Measurements from ENCODE around the gene KCNIP4. TPM values are rescaled to one million over a fixed set of nuclear protein-coding genes. Genes with fewer than 3 reads are reported as not detected.

KCNIP4 gene
- total RNA-seq, 1 experiment from 2014 or later = 0.91 TPM

GRCh38 chr4:21304540-21304887 lies 644.1 kb downstream of the KCNIP4 start:
- no peak for TF ChIP-seq CTCF (IDR thresholded peaks at IDR 0.05; ENCODE audit: unreplicated experiment)
- no TSS peak for BruUV-seq (replicated peaks)
- ChIA-PET CTCF (no interaction called here), POLR2A (no interaction called here)
- intact Hi-C loops (cut with micrococcal nuclease) = no loop called here
- H3K9me3 Mint-ChIP-seq (ENCODE audit: unreplicated experiment) = no peaks in the 10 kb centered on the region
- peak overlapping the region; percentile 43 for H3K4me3 Mint-ChIP-seq (ENCODE audit: unreplicated experiment)
- no peaks in the 10 kb centered on the region for H3K36me3 Mint-ChIP-seq (ENCODE audit: insufficient read depth, unreplicated experiment)
- peaks cover 7% of the 10 kb centered on the region for H3K4me1 Mint-ChIP-seq (ENCODE audit: insufficient read depth, unreplicated experiment)
- H3K27me3 Mint-ChIP-seq (ENCODE audit: insufficient read depth, unreplicated experiment) = peaks cover 31% of the 10 kb centered on the region
- peak overlapping the region; percentile 47 for H3K27ac Mint-ChIP-seq (ENCODE audit: low read depth, unreplicated experiment)
- no peak for DNase-seq (ENCODE audit: unreplicated experiment)

GRCh38 chr4:21290562-21290961 lies 658.0 kb downstream of the KCNIP4 start:
- intact Hi-C loops (cut with micrococcal nuclease) = no loop called here
- H3K4me1 Mint-ChIP-seq (ENCODE audit: insufficient read depth, unreplicated experiment) = peaks cover 6% of the 10 kb centered on the region
- POLR2A ChIA-PET = no interaction called here
- H3K27me3 Mint-ChIP-seq (ENCODE audit: insufficient read depth, unreplicated experiment) = no peaks in the 10 kb centered on the region
- TF ChIP-seq CTCF (IDR thresholded peaks at IDR 0.05; ENCODE audit: unreplicated experiment) = no peak
- no peak overlapping the region for H3K27ac Mint-ChIP-seq (ENCODE audit: low read depth, unreplicated experiment)
- BruUV-seq (replicated peaks) = no TSS peak
- DNase-seq (ENCODE audit: unreplicated experiment) = no peak
- no peaks in the 10 kb centered on the region for H3K36me3 Mint-ChIP-seq (ENCODE audit: insufficient read depth, unreplicated experiment)
- CTCF ChIA-PET = interaction anchor here (1.1 kb wide), 1 partner anchor 32 kb away, joined by 3 read pairs; no protein-coding TSS in a partner anchor
- H3K9me3 Mint-ChIP-seq (ENCODE audit: unreplicated experiment) = no peaks in the 10 kb centered on the region
- H3K4me3 Mint-ChIP-seq (ENCODE audit: unreplicated experiment) = no peak overlapping the region

GRCh38 chr4:21276046-21276445 lies 672.5 kb downstream of the KCNIP4 start:
- Mint-ChIP-seq H3K9me3 (ENCODE audit: unreplicated experiment) (peaks cover 10% of the 10 kb centered on the region), H3K4me1 (ENCODE audit: insufficient read depth, unreplicated experiment) (no peaks in the 10 kb centered on the region), H3K27ac (ENCODE audit: low read depth, unreplicated experiment) (no peak overlapping the region), H3K36me3 (ENCODE audit: insufficient read depth, unreplicated experiment) (no peaks in the 10 kb centered on the region), H3K4me3 (ENCODE audit: unreplicated experiment) (no peak overlapping the region), H3K27me3 (ENCODE audit: insufficient read depth, unreplicated experiment) (no peaks in the 10 kb centered on the region)
- DNase-seq (ENCODE audit: unreplicated experiment) = no peak
- no TSS peak for BruUV-seq (replicated peaks)
- intact Hi-C loops (cut with micrococcal nuclease) = no loop called here
- no peak for TF ChIP-seq CTCF (IDR thresholded peaks at IDR 0.05; ENCODE audit: unreplicated experiment)
- CTCF ChIA-PET = interaction anchor here (0.7 kb wide), 1 partner anchor 107 kb away, joined by 3 read pairs; no protein-coding TSS in a partner anchor
- POLR2A ChIA-PET = no interaction called here

- Mint-ChIP-seq H3K36me3 (ENCODE audit: insufficient read depth, unreplicated experiment) (no peaks in the 10 kb centered on the region), H3K4me1 (ENCODE audit: insufficient read depth, unreplicated experiment) (no peaks in the 10 kb centered on the region), H3K27me3 (ENCODE audit: insufficient read depth, unreplicated experiment) (no peaks in the 10 kb centered on the region), H3K9me3 (ENCODE audit: unreplicated experiment) (no peaks in the 10 kb centered on the region), H3K27ac (ENCODE audit: low read depth, unreplicated experiment) (no peak overlapping the region), H3K4me3 (ENCODE audit: unreplicated experiment) (no peak overlapping the region)
- CTCF ChIA-PET = interaction anchor here (0.6 to 1.0 kb wide), 2 partner anchors 12 to 285 kb away, joined by 3 to 6 read pairs; no protein-coding TSS in a partner anchor
- no peak for TF ChIP-seq CTCF (IDR thresholded peaks at IDR 0.05; ENCODE audit: unreplicated experiment)
- DNase-seq (ENCODE audit: unreplicated experiment) = no peak
- BruUV-seq (replicated peaks) = no TSS peak
- POLR2A ChIA-PET = interaction anchor here (1.0 to 1.1 kb wide), 2 partner anchors 10 to 108 kb away, joined by 3 to 4 read pairs; no protein-coding TSS in a partner anchor
- intact Hi-C loops (cut with micrococcal nuclease) = no loop called here
Measured at GRCh38 chr4:21271439-21272052, 677.0 kb downstream of the KCNIP4 start.
